ENCODE data around the gene ATP2B1. TPM values are rescaled to one million over a fixed set of nuclear protein-coding genes. Genes with fewer than 3 reads are reported as not detected.

The ATP2B1 gene
- total and polyA plus RNA-seq, 2 of the 13 experiments (the other 11 are each of a cell fraction or from before 2014, with no cell fraction given), result 12.1 to 60.2 TPM

- TF ChIP-seq, protein P1, sequence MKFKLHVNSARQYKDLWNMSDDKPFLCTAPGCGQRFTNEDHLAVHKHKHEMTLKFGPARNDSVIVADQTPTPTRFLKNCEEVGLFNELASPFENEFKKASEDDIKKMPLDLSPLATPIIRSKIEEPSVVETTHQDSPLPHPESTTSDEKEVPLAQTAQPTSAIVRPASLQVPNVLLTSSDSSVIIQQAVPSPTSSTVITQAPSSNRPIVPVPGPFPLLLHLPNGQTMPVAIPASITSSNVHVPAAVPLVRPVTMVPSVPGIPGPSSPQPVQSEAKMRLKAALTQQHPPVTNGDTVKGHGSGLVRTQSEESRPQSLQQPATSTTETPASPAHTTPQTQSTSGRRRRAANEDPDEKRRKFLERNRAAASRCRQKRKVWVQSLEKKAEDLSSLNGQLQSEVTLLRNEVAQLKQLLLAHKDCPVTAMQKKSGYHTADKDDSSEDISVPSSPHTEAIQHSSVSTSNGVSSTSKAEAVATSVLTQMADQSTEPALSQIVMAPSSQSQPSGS (CRISPR knock-in tag; IDR thresholded peaks at IDR 0.05), result 0 out of 2 replicates have a peak, but pooled peaks have one; percentile 19
- peak; percentile 64 for TF ChIP-seq DMAP1 (CRISPR knock-in tag; IDR thresholded peaks at IDR 0.05)
- TF ChIP-seq POLR2AphosphoS5 (IDR thresholded peaks at IDR 0.05; ENCODE audit: low read depth, low read length), result peak; percentile 48; the same call in 1 of the 2 replicates
- TF ChIP-seq HINFP (CRISPR knock-in tag; IDR thresholded peaks at IDR 0.05; ENCODE audit: low read depth), result peak; percentile 7; the same call in 1 of the 2 replicates
- TF ChIP-seq GABPB1 (CRISPR knock-in tag; IDR thresholded peaks at IDR 0.05), result peak; percentile 74; the same call in 1 of the 2 replicates
- peak; percentile 84; the same call in 1 of the 2 replicates for TF ChIP-seq HOXA3 (CRISPR knock-in tag; IDR thresholded peaks at IDR 0.05)
- TF ChIP-seq MIER2 (CRISPR knock-in tag; IDR thresholded peaks at IDR 0.05), result no peak
- TF ChIP-seq PHF8 (CRISPR knock-in tag; IDR thresholded peaks at IDR 0.05), result peak; percentile 46
- TF ChIP-seq ZKSCAN5 (CRISPR knock-in tag; IDR thresholded peaks at IDR 0.05), result no peak
- TF ChIP-seq TGIF2 (CRISPR knock-in tag; IDR thresholded peaks at IDR 0.05), result peak; percentile 43; the same call in 1 of the 2 replicates
- no peak for TF ChIP-seq FOXP1 (IDR thresholded peaks at IDR 0.05)
- no peak for TF ChIP-seq FOXP1 (CRISPR knock-in tag; IDR thresholded peaks at IDR 0.05)
- TF ChIP-seq ZNF777 (CRISPR knock-in tag; IDR thresholded peaks at IDR 0.05), result peak; percentile 88; the same call in 1 of the 2 replicates
- TF ChIP-seq, protein P2, sequence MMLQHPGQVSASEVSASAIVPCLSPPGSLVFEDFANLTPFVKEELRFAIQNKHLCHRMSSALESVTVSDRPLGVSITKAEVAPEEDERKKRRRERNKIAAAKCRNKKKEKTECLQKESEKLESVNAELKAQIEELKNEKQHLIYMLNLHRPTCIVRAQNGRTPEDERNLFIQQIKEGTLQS (CRISPR knock-in tag; IDR thresholded peaks at IDR 0.05), result peak; percentile 36; the same call in 1 of the 2 replicates
- TF ChIP-seq PATZ1 (CRISPR knock-in tag; IDR thresholded peaks at IDR 0.05), result peak; percentile 89
- no peak for TF ChIP-seq SOX13 (IDR thresholded peaks at IDR 0.05)
- no peak for TF ChIP-seq SOX13 (CRISPR knock-in tag; conservative IDR thresholded peaks at IDR 0.05 in 1 of 2, IDR thresholded peaks at IDR 0.05 in 1 of 2)
- TF ChIP-seq, protein P3, sequence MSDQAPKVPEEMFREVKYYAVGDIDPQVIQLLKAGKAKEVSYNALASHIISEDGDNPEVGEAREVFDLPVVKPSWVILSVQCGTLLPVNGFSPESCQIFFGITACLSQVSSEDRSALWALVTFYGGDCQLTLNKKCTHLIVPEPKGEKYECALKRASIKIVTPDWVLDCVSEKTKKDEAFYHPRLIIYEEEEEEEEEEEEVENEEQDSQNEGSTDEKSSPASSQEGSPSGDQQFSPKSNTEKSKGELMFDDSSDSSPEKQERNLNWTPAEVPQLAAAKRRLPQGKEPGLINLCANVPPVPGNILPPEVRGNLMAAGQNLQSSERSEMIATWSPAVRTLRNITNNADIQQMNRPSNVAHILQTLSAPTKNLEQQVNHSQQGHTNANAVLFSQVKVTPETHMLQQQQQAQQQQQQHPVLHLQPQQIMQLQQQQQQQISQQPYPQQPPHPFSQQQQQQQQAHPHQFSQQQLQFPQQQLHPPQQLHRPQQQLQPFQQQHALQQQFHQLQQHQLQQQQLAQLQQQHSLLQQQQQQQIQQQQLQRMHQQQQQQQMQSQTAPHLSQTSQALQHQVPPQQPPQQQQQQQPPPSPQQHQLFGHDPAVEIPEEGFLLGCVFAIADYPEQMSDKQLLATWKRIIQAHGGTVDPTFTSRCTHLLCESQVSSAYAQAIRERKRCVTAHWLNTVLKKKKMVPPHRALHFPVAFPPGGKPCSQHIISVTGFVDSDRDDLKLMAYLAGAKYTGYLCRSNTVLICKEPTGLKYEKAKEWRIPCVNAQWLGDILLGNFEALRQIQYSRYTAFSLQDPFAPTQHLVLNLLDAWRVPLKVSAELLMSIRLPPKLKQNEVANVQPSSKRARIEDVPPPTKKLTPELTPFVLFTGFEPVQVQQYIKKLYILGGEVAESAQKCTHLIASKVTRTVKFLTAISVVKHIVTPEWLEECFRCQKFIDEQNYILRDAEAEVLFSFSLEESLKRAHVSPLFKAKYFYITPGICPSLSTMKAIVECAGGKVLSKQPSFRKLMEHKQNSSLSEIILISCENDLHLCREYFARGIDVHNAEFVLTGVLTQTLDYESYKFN (CRISPR knock-in tag; conservative IDR thresholded peaks at IDR 0.05), result peak; percentile 61
- no peak; the same call in 1 of the 2 replicates for TF ChIP-seq RAD21 (CRISPR knock-in tag; IDR thresholded peaks at IDR 0.05)
- no peak for TF ChIP-seq CHD2 (IDR thresholded peaks at IDR 0.05; ENCODE audit: low read depth, low read length)
Measured at GRCh38 chr12:89709157-89709994, 738 bp upstream of the ATP2B1 start (continued).
